GM19023 (cell line): ENCODE data around the gene PTPRS.
"Not testable (repeated sequence)": the region's sequence is repeated elsewhere in the genome, so short reads cannot be mapped to it uniquely, and the experiment has no call there.

Experiments
- ATAC-seq: cut with Tn5 transposase; IDR thresholded peaks from one replicate; pipeline ENCODE4 v1.9.1; 2021; ENCODE audit warnings: mild to moderate bottlenecking, moderate library complexity; ENCODE audit not compliant: unreplicated experiment

Gene PTPRS

GRCh38 chr19:5334366-5334739 is 6.3 kb downstream of the PTPRS start:
- no peak for ATAC-seq

GRCh38 chr19:5333581-5334365 is 6.8 kb downstream of the PTPRS start:
- ATAC-seq, result no peak

- ATAC-seq, result no peak
These were observed 8.1 kb downstream of the PTPRS start for GRCh38 chr19:5332501-5332900.

DNA sequence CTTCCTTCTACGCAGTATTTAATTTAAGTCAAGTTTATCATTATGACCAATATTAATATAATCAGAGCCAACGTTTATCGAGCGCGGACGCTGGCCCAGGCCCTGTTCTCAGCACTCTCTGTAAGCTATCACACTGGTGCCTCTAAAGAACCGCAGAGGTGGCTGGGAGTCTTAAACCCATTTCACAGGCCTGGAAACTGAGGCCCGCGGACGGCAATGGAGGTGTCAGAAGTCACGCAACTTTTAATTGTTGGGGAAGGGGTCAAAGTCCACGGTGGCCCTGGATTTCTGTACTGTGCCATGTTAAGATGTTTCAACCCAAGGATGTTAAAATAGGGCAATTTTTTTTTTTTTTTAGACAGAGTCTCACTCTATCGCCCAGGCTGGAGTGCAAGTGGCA is 8.8 kb downstream of the PTPRS start:
- no peak for ATAC-seq

DNA sequence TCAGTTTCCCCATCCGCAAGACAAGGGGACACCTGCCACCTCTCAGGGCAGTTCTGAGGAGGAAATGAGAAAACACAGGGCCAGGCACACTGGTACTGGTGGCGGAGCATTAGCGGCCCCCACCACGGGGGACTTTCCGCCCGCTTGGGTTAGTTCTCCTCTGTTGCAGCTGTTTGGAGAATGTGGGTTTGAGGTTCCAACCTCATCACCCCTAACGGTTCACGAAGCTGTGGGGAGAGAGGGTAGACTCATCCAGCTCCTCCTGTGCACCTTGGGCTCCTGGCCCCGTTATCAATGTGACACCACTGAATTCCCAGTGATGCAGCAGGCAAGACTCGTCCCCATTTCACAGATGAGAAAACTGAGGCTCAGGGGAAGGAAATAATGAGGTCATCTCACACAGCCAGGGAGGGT is 10.3 kb downstream of the PTPRS start:
- no peak for ATAC-seq

DNA sequence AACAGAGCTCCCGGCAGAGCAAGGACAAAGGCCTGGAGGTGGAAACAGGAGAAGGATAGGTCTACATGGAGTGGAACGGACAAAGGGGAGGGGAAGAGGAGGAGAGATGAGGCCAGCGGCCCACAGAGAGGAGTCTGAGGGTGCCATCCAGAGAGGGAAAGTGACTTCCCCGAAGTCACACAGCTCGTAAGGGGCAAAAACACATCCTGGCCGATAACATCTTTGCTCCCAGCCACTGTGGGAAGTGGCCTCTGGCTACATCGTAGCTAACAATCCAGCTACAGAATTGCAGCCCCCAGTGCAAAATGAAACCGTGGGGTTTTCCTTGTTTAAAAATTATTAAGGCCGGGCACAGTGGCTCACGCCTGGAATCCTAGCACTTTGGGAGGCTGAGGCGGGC is 11.5 kb downstream of the PTPRS start:
- no peak for ATAC-seq

GRCh38 chr19:5328407-5328806 is 12.2 kb downstream of the PTPRS start:
- ATAC-seq, result not testable (repeated sequence)

GRCh38 chr19:5326986-5327623 is 13.5 kb downstream of the PTPRS start:
- no peak for ATAC-seq

DNA sequence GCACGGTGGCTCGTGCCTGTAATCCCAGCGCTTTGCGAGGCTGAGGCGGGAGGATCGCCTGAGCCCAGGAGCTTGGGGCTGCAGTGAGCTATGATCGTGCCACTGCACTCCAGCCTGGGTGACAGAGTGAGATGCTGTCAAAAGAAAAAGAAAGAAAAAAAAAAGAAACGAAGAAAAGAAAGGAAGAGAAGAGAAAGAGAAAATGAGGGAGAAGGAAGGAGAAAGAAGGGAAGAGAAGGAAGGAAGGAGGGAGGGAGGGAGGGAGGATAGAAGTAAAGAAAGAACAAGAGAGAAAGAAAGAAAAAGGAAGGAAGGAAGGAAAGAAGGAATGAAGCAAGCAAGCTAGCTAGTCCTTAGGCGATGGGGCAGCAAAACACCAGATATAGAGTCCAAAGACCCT is 14.1 kb downstream of the PTPRS start:
- ATAC-seq, result no peak

GRCh38 chr19:5324947-5325346 is 15.7 kb downstream of the PTPRS start:
- no peak for ATAC-seq

GRCh38 chr19:5323475-5323811 is 17.2 kb downstream of the PTPRS start:
- no peak for ATAC-seq

GRCh38 chr19:5321851-5322681 is 18.5 kb downstream of the PTPRS start:
- ATAC-seq, result peak; percentile 54

GRCh38 chr19:5321066-5321642 is 19.5 kb downstream of the PTPRS start:
- no peak for ATAC-seq

GRCh38 chr19:5319516-5319915 is 21.1 kb downstream of the PTPRS start:
- ATAC-seq, result no peak

GRCh38 chr19:5318306-5318705 is 22.3 kb downstream of the PTPRS start:
- no peak for ATAC-seq

DNA sequence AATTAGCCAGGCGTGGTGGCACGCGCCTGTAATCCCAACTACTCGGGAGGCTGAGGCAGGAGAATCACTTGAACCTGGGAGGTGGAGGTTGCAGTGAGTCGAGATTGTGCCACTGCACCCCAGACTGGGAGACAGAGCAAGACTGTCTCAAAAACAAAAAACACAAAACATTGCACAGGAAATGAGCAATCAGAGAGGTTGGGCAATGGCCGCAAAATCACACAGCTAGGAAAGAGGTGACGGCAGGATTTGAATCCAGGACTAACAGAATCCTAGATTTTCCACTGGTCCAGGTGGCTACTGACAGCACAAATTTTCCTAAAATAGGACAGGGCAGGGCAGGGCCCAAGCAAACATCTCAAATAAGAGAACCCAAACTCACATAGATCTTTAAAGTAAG is 23.3 kb downstream of the PTPRS start:
- no peak for ATAC-seq

GRCh38 chr19:5316138-5316537 is 24.5 kb downstream of the PTPRS start:
- ATAC-seq, result no peak

DNA sequence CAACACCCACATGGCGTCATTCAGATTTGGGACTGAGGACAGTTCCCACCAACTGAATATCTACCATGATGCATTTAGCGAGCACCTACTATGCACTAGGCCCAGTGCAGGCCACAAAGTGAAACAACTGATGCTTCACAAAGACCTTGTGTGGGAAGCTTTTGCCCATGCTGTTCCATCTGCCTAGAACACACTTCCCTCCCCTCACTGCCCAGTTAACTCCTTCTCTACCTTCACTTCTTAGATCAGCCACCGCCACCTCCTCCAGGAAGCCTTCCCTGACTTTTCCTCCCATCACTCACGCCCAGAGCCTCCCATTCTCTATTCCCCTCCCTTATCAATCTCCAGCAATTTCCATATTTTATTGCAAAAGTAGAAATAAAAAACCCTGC is 25.7 kb downstream of the PTPRS start:
- no peak for ATAC-seq

GRCh38 chr19:5314012-5314906 is 26.4 kb downstream of the PTPRS start:
- no peak for ATAC-seq

GRCh38 chr19:5313307-5313706 is 27.3 kb downstream of the PTPRS start:
- no peak for ATAC-seq

DNA sequence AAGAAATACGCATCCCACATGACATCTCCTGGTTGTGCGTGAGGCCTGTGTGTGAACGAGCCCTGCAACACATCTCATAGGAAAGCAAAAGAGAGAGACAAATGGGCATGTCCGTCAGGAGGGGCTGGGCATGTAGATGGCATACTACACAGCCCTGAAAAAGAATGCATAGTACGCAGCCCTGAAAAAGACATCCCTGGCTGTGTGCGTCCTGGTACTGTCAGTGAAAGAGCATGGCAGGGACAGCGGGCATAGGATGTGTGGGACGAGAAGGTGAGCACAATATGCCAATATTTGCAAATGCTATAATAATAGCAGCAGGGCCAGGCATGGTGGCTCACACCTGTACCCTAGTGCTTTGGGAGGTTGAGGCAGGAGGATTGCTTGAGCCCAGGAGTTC is 28.6 kb downstream of the PTPRS start:
- no peak for ATAC-seq
